ENCODE data around the gene PTPRM.

Gene PTPRM

DNA sequence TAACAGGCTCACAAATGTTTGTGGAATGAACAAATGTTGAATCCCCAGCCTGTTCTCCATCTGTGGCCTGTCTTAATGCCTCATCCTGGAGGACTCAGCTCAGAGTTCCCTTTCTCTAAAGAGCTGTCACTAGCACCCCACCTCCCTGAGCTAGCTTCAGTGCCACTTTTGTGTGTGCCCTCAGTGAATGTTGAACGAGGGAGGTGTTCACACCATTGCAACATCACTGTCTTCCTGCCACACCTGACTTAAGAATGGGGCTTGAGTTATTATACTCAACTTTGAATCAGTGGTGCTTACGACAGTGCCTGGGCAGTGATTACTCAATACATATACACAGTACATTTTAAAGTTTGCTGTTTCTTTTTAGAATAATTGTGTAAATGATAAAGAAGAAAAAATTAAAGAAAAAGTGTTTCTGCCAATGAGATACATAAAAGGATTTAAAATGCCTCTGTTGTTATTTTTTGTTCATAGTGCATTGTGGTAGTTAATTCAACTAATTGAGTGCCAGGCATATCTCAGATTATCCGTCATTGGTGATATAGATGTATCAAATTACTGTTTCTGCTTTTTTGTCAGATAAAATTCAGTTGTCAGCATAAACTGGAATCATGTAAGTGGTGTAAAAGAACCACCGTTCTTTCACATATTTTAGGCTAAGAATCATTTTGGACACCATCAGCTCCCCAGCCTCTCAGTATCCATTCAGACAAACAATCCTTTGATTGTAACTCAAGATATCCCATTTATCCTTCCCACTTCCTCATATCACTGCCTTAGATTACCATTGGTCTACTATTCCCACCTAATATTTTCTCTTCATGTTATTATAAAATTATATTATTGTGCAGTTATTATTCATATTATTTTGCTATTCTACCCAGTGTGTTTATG lies 304.7 kb downstream of the PTPRM start:
- H3K4me3 ChIP-seq (ENCODE audit: low read depth, low read length), result no peak overlapping the region
- TF ChIP-seq, protein P1, sequence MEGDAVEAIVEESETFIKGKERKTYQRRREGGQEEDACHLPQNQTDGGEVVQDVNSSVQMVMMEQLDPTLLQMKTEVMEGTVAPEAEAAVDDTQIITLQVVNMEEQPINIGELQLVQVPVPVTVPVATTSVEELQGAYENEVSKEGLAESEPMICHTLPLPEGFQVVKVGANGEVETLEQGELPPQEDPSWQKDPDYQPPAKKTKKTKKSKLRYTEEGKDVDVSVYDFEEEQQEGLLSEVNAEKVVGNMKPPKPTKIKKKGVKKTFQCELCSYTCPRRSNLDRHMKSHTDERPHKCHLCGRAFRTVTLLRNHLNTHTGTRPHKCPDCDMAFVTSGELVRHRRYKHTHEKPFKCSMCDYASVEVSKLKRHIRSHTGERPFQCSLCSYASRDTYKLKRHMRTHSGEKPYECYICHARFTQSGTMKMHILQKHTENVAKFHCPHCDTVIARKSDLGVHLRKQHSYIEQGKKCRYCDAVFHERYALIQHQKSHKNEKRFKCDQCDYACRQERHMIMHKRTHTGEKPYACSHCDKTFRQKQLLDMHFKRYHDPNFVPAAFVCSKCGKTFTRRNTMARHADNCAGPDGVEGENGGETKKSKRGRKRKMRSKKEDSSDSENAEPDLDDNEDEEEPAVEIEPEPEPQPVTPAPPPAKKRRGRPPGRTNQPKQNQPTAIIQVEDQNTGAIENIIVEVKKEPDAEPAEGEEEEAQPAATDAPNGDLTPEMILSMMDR (IDR thresholded peaks at IDR 0.05; ENCODE audit: low read depth, low read length), result no peak
- in situ Hi-C loops (cut with HindIII; ENCODE audit: low sequenced_read_pairs), result no loop called here
- DNase-seq (ENCODE audit: low read depth, low spot score), result no peak

DNA sequence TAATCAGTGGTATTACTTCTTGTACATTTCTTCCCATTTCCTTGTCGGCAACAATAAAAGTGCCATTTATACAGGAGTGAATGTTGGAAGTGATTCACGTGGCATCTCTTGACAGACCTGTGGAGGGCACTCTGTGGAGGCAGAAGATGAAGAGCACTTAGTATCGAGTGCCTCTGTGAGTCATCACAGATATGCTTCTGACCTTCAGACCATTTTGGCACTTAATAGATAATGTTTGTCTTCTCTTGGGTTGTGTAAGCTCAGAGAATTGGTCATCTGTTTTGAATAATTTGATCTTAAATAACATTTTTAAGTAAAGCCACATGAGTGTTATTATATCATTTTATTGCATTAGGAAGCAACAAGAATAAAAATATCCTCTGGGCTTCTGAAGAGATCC lies 305.5 kb downstream of the PTPRM start:
- no peak overlapping the region for H3K4me3 ChIP-seq (ENCODE audit: low read depth, low read length)
- in situ Hi-C loops (cut with HindIII; ENCODE audit: low sequenced_read_pairs), result no loop called here
- peak; percentile 11 for DNase-seq (ENCODE audit: low read depth, low spot score)
- TF ChIP-seq, protein P1 (IDR thresholded peaks at IDR 0.05; ENCODE audit: low read depth, low read length), result peak; percentile 19

DNA sequence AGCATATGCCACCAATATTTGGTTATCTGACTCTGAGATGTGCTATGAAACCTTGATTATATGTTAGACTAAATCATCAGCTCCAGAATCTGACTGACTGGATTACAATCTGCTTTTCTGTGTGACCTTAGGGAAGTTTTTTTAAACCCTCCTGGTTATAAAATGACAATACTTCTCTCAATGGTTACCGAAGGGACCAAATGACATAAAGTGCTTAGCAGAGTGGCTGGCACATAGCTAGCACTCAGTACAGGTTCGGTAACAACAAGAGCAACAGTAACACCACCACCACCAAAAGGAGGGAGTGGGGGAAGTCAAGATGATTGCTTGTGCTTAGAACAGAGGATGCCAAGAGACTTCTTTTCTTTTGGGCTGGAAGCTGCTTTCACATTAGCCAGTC lies 306.2 kb downstream of the PTPRM start:
- TF ChIP-seq, protein P1 (IDR thresholded peaks at IDR 0.05; ENCODE audit: low read depth, low read length), result no peak
- H3K4me3 ChIP-seq (ENCODE audit: low read depth, low read length), result no peak overlapping the region
- in situ Hi-C loops (cut with HindIII; ENCODE audit: low sequenced_read_pairs), result no loop called here
- no peak for DNase-seq (ENCODE audit: low read depth, low spot score)

DNA sequence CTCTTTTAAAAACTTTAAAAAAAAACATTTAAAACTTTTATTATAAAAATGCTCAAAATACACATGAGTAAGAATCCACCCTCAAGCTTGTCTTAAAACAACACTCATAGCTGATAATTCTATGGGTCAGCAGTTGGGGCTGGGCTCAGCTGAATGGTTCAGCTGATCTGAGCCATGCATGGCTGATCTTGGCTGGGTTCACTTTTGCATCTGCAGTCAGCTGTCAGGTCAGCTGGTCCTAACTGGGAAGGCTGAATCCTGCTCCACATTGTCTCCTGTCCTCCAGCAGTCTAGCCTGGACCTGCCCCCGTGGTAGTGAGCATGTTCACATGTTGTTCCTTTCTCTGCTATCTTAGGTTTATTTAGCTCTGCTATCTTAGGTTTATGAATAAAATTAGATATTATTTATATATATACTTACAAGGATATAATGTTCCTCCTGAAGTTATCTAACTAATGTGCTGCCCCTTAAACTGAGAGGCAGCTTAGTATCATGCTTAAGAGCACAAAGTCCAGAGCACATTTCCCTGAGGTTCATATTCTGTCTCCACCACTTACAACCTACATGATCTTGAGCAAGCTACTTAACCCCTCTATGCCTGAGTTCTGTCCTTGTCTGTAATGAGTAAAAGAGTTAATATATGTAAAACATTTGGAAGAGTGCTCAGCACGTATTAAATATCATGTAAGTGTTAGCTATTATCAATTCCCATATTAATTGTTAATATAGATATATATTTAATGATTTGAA lies 309.4 kb downstream of the PTPRM start:
- no peak overlapping the region for H3K4me3 ChIP-seq (ENCODE audit: low read depth, low read length)
- TF ChIP-seq, protein P1 (IDR thresholded peaks at IDR 0.05; ENCODE audit: low read depth, low read length), result no peak
- in situ Hi-C loops (cut with HindIII; ENCODE audit: low sequenced_read_pairs), result no loop called here
- no peak for DNase-seq (ENCODE audit: low read depth, low spot score)

DNA sequence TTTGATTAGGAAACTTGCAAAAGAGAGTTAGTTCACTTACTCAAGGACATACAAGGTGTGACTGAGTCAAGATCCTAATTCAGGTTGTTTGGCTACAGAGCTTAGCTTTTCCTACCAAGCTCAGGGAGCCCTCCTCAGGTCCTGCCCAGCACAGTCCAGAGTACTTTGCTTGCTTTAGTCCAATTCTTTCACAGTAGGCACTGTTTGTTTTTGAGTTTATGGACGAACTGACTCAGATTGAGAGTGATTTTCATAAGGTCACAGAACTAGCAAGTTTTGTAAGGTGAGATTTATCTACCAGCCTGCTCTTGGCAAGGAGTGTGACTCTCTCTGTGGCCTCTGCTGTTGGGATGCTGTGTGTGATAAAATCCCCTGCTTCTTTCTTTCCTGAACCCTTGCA lies 310.5 kb downstream of the PTPRM start:
- no peak overlapping the region for H3K4me3 ChIP-seq (ENCODE audit: low read depth, low read length)
- in situ Hi-C loops (cut with HindIII; ENCODE audit: low sequenced_read_pairs), result no loop called here
- TF ChIP-seq, protein P1 (IDR thresholded peaks at IDR 0.05; ENCODE audit: low read depth, low read length), result no peak
- DNase-seq (ENCODE audit: low read depth, low spot score), result peak; percentile 19

DNA sequence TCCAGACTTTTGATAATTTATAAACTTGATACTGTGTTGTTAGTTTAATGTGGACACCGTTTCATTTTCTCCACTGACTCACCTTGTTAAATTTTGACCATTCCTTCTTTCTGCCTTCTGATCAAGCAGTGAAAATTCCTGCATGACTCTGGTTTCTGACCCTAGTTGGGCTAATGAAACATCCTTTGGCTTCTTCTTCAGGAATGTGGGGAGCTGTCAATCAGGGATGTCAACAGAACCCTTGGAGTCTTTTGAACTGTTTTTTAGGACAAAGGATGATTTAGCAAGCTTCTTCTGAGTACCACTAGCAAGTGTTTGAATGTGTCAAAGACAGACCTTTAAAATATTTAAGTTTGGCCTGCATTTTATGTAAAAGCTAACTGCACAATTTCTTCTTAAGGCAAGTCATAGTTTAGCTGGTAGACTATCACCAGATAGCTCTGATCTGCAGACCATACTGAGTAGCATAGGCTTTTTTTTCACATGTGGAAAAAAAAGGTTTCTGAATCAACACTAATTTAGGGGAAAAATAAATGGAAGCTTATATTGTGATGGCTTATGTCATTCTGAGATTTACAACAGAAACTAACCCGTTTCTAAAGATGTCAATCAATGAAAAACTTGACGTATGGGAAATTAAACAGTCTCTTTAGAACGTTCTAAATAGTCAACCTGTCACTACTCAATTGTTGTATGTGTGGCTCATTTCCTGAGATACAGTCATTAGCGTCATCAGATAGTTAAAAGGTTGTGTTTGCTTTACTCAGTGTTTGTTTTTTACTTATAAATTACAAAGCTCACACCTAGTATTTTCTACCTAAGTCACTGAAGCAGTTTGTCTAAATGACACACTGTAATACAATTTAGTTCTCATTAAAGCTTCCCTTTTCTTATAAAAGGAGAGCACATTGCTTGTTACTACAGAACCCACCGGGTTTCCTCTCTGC lies 311.4 kb downstream of the PTPRM start:
- DNase-seq (ENCODE audit: low read depth, low spot score), result no peak
- TF ChIP-seq, protein P1 (IDR thresholded peaks at IDR 0.05; ENCODE audit: low read depth, low read length), result no peak

More for the DNA sequence above, 311.4 kb downstream of the PTPRM start:
- H3K4me3 ChIP-seq (ENCODE audit: low read depth, low read length), result no peak overlapping the region
- in situ Hi-C loops (cut with HindIII; ENCODE audit: low sequenced_read_pairs), result no loop called here
